Stomach (tissue), 9 donors: ENCODE results near the gene ZDHHC16. TPM values are rescaled to one million over a fixed set of nuclear protein-coding genes. Genes with fewer than 3 reads are reported as not detected.

Experiments used
- DNase-seq, 2 donors: peaks; one replicate each; pipeline versions ENCODE4 v3.0.0 to v3.0.0-alpha.2; 2013 to 2019
- H3K27ac ChIP-seq, 5 donors: fragments of 200-600 bp in 4 of 5; sonication (generic) in 4 of 5; one replicate each; pipeline ENCODE4 v1.5.1; 2013 to 2019; ENCODE audit warnings: mild to moderate bottlenecking in 1 of 5, moderate library complexity in 1 of 5
- H3K27me3 ChIP-seq, 3 donors: fragments of 200-600 bp; sonication (generic); one replicate each; pipeline ENCODE4 v1.5.1; 2017 to 2019; ENCODE audit warnings: mixed run types in 1 of 3
- H3K36me3 ChIP-seq, 4 donors: fragments of 200-600 bp; sonication (generic); 1 replicate in 3 of 4; 2 replicates in 1 of 4; pipeline ENCODE4 v1.5.1; 2016 to 2019
- H3K4me1 ChIP-seq, 4 donors: fragments of 200-600 bp; sonication (generic); one replicate each; pipeline ENCODE4 v1.5.1; 2016 to 2019
- H3K4me3 ChIP-seq, 4 donors: fragments of 200-600 bp; sonication (generic) in 3 of 4; one replicate each; pipeline ENCODE4 v1.5.1; 2016 to 2019; ENCODE audit warnings: mild to moderate bottlenecking in 1 of 4
- H3K9me3 ChIP-seq, 4 donors: fragments of 200-600 bp; sonication (generic); one replicate each; pipeline ENCODE4 v1.5.1; 2016 to 2019
- EP300 ChIP-seq: sonication (generic); formaldehyde crosslinking; IDR thresholded peaks from one replicate; pipeline ENCODE4 v1.6.1; 2017; ENCODE audit warnings: antibody characterized with exemption
- POLR2A ChIP-seq, 4 donors: fragments of 450-650 bp; IDR thresholded peaks; one replicate each; pipeline ENCODE4 v1.6.1; 2016; ENCODE audit warnings: antibody characterized with exemption in 4 of 4, control low read depth in 2 of 4, mild to moderate bottlenecking in 1 of 4, moderate library complexity in 1 of 4
- POLR2AphosphoS5 ChIP-seq, 3 donors: sonication (generic); formaldehyde crosslinking; IDR thresholded peaks; one replicate each; pipeline ENCODE4 v1.6.1; 2016; ENCODE audit warnings: antibody characterized with exemption in 3 of 3
- WGBS, 5 donors: extraction: QIAGEN DNeasy Blood & Tissue Kit in 3 of 5; methylation state at CpG; one replicate each; pipeline versions ENCODE4 v1.1.5 to v1.1.7; 2013 to 2018; 5-methylcytosine and 5-hydroxymethylcytosine counted together
- intact Hi-C: fragments of 100-400 bp; cut with DNase I; formaldehyde crosslinking; loops from one replicate; pipeline ENCODE4 v1.15.1; 2023; ENCODE audit warnings: low total_unique reads
- polyA plus RNA-seq, 3 donors: library from polyadenylated mRNA; stranded (reverse); fragments of 200-250 nt; gene quantifications; one replicate each; pipeline ENCODE4 v1.2.3, GENCODE V29; 2013
- total RNA-seq, 5 donors: library from RNA; depleted of rRNA; stranded (reverse); fragments of >200 nt; gene quantifications; one replicate each; pipeline versions ENCODE4 v1.1.0 to v1.2.3, GENCODE V29; 2014 to 2016
- TF ChIP-seq, protein P1 (sequence below), 7 experiments: fragments of 450-650 bp in 4 of 7; fragments of 200-600 bp in 3 of 7; sonication (generic) in 3 of 7; IDR thresholded peaks; one replicate each; pipeline ENCODE4 v1.5.1; 2016 to 2019; ENCODE audit warnings: antibody characterized with exemption in 7 of 7, control low read depth in 2 of 7, mild to moderate bottlenecking in 1 of 7
- donor health status: healthy with polysubstance abuse.
- donor health status: Bipolar disorder and iron deficiency.
- donor health status: healthy.

The ZDHHC16 gene
- total and polyA plus RNA-seq, 8 donors: 5.4 to 98.6 (median 33.3) TPM

DNA sequence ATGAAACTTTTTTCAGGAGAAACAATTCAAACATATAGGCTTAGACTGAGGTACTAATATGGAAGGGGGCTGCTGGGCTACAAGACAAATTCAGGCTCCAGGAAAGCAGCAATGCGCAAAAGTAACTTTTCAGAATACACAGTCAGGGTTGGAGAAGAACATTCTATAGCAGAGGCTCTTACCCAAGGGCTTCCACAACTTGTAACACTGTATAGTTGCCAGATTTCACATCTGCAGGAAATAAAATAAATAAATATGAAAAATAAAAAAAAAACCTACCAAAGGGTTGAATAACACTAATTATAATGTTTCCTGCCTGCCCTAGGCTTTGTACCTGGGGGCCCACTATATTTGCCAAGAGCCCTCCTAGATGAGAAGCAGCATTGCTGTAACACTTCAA is 37.9 kb downstream of the ZDHHC16 start:
- H3K9me3 ChIP-seq: no peaks in the 10 kb centered on the region
- TF ChIP-seq, protein P1, sequence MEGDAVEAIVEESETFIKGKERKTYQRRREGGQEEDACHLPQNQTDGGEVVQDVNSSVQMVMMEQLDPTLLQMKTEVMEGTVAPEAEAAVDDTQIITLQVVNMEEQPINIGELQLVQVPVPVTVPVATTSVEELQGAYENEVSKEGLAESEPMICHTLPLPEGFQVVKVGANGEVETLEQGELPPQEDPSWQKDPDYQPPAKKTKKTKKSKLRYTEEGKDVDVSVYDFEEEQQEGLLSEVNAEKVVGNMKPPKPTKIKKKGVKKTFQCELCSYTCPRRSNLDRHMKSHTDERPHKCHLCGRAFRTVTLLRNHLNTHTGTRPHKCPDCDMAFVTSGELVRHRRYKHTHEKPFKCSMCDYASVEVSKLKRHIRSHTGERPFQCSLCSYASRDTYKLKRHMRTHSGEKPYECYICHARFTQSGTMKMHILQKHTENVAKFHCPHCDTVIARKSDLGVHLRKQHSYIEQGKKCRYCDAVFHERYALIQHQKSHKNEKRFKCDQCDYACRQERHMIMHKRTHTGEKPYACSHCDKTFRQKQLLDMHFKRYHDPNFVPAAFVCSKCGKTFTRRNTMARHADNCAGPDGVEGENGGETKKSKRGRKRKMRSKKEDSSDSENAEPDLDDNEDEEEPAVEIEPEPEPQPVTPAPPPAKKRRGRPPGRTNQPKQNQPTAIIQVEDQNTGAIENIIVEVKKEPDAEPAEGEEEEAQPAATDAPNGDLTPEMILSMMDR (IDR thresholded peaks at IDR 0.05): no peak
- TF ChIP-seq POLR2A (IDR thresholded peaks at IDR 0.05): no peak
- TF ChIP-seq POLR2AphosphoS5 (IDR thresholded peaks at IDR 0.05): no peak
- no peak for TF ChIP-seq EP300
- WGBS, 5 donors: 88 to 96% (median 93%) methylated on average over 1 of the region's 1 CpG
- intact Hi-C loops: no loop called here
- H3K27ac ChIP-seq: no peak overlapping the region
- peaks cover 0 to 7% (median 5%) of the 10 kb centered on the region in 4 donors for H3K4me1 ChIP-seq
- peaks cover 21 to 63% (median 47%) of the 10 kb centered on the region in 4 donors for H3K36me3 ChIP-seq
- no peak for DNase-seq
- H3K4me3 ChIP-seq: no peak overlapping the region
- no peaks in the 10 kb centered on the region for H3K27me3 ChIP-seq

DNA sequence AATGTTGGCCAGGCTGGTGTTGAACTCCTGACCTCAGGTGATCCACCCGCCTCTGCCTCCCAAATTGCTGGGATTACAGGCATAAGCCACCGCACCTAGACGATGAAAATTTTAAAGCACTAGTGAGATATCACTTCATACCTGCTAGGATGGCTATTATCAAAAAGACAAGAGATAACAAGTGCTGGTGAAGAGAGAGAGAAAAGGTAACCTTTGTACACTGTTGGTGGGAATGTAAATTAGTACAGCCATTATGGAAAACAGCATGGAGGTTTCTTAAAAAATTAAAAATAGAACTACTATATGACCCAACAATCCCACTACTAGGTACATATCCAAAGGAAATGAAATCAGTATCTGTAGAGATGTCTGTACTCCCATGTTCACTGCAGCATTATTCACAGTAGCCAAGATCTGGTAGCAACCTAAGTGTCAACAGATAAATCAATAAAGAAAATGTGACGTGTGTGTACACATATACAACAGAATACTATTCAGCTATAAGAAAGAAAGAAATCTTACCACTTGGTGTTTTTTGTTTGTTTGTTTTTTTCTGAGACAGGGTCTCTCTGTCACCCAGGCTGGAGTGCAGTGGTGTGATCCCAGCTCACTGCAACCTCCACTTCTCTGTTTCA is 39.8 kb downstream of the ZDHHC16 start:
- Histone ChIP-seq H3K27me3 (no peaks in the 10 kb centered on the region), H3K9me3 (no peaks in the 10 kb centered on the region), H3K27ac (no peak overlapping the region), H3K4me1 (peaks cover 4 to 22% (median 14%) of the 10 kb centered on the region in 4 donors), H3K36me3 (peaks cover 5 to 46% (median 29%) of the 10 kb centered on the region in 4 donors), H3K4me3 (no peak overlapping the region)
- intact Hi-C loops: no loop called here
- TF ChIP-seq POLR2A (IDR thresholded peaks at IDR 0.05) (no peak), POLR2AphosphoS5 (IDR thresholded peaks at IDR 0.05) (no peak), EP300 (no peak)
- TF ChIP-seq, protein P1 (IDR thresholded peaks at IDR 0.05): no peak
- WGBS, 5 donors: 82 to 92% (median 85%) methylated on average over 4 of the region's 4 CpGs
- DNase-seq: no peak

DNA sequence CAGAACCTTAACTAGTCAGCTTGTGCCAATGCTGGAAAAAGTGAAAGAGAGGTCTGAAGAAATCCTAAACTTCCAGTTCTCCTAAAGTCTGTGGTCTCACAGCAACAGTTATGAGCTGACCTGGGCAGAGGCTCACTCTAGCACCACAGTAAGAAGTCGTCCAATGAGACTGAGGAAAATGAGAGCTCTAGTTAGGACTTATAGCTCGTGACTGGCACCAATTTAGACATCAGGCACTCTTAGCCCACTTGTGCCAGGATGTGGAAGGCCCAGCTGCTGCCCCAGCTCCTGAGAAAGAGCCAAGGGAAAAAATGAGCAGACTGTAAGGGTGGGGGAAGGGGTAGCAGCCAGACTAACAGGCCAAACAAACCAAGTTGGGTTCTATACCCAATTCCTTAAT is 44.6 kb downstream of the ZDHHC16 start:
- Histone ChIP-seq H3K9me3 (no peaks in the 10 kb centered on the region), H3K27ac (peak overlapping the region in 1 of 5 donors; percentile 45), H3K27me3 (no peaks in the 10 kb centered on the region), H3K36me3 (peaks cover 0 to 14% (median 8%) of the 10 kb centered on the region in 4 donors), H3K4me3 (no peak overlapping the region), H3K4me1 (peaks cover 12 to 52% (median 39%) of the 10 kb centered on the region in 4 donors)
- DNase-seq: no peak
- intact Hi-C loops: no loop called here
- WGBS, 5 donors: 27 to 62% (median 47%) methylated on average over 2 of the region's 2 CpGs
- no peak for TF ChIP-seq POLR2A (IDR thresholded peaks at IDR 0.05)
- TF ChIP-seq POLR2AphosphoS5 (IDR thresholded peaks at IDR 0.05): no peak
- no peak for TF ChIP-seq EP300
- TF ChIP-seq, protein P1 (IDR thresholded peaks at IDR 0.05): no peak

DNA sequence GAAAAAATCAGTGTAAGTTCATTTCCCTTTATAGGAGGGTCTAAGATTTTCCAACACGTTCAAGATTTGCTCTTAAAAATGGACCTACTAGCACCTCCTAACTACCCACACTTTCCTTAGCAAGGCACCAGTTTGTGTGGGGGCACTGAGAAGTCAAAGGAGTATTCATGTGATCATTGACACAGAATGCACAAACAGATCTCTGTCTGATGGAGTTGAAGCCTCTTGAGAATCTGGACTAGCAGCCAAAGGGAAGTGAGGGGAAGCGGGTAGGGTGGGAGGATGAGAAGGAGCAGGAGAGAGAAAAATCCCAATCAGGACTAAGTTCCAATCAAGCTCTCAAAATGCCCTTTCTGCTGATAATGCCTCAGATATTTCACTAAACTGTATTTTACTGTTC is 48.2 kb downstream of the ZDHHC16 start:
- intact Hi-C loops: no loop called here
- H3K27ac ChIP-seq: peak overlapping the region in 1 of 5 donors; percentile 63
- H3K9me3 ChIP-seq: no peaks in the 10 kb centered on the region
- H3K4me3 ChIP-seq: no peak overlapping the region
- DNase-seq: no peak
- peaks cover 0 to 7% (median 6%) of the 10 kb centered on the region in 4 donors for H3K36me3 ChIP-seq
- 38 to 57% (median 50%) methylated on average over 2 of the region's 2 CpGs for WGBS, 5 donors
- TF ChIP-seq POLR2A (IDR thresholded peaks at IDR 0.05) (no peak), EP300 (no peak), POLR2AphosphoS5 (IDR thresholded peaks at IDR 0.05) (no peak)
- TF ChIP-seq, protein P1 (IDR thresholded peaks at IDR 0.05): no peak
- peaks cover 20 to 68% (median 44%) of the 10 kb centered on the region in 4 donors for H3K4me1 ChIP-seq
- no peaks in the 10 kb centered on the region for H3K27me3 ChIP-seq
